Measurements from ENCODE around the gene SORBS1.

- TF ChIP-seq POLR2A (IDR thresholded peaks at IDR 0.05) (no peak), CTCF (IDR thresholded peaks at IDR 0.05) (no peak)
Measured at GRCh38 chr10:95600158-95600557, 39.0 kb upstream of the SORBS1 start.
